Measurements from ENCODE around the gene RBM14.
"Not testable (repeated sequence)": the region's sequence is repeated elsewhere in the genome, so short reads cannot be mapped to it uniquely, and the experiment has no call there.

The RBM14 gene

GRCh38 chr11:66600219-66600618, 16.2 kb upstream of the RBM14 start:
- DNase-seq, result no peak

GRCh38 chr11:66600631-66601233, 15.7 kb upstream of the RBM14 start:
- no peak for DNase-seq

GRCh38 chr11:66603072-66603471, 13.4 kb upstream of the RBM14 start:
- no peak for DNase-seq

- no peak for DNase-seq
Observed at GRCh38 chr11:66604155-66604554, 12.3 kb upstream of the RBM14 start.

GRCh38 chr11:66606608-66607007, 9.8 kb upstream of the RBM14 start:
- DNase-seq, result not testable (repeated sequence)

GRCh38 chr11:66607126-66607834, 9.2 kb upstream of the RBM14 start:
- DNase-seq, result peak; percentile 59

- no peak for DNase-seq
Observed at GRCh38 chr11:66609721-66610617, 6.5 kb upstream of the RBM14 start.

- DNase-seq, result no peak
Observed at GRCh38 chr11:66612458-66612857, 4.0 kb upstream of the RBM14 start.

- DNase-seq, result no peak
Observed at GRCh38 chr11:66614073-66614472, 2.4 kb upstream of the RBM14 start.

GRCh38 chr11:66617155-66617834, 865 bp downstream of the RBM14 start:
- DNase-seq, result no peak

GRCh38 chr11:66619080-66619554, 2.7 kb downstream of the RBM14 start:
- no peak for DNase-seq

GRCh38 chr11:66624450-66624849, 8.0 kb downstream of the RBM14 start:
- DNase-seq, result no peak

- DNase-seq, result no peak
Observed at GRCh38 chr11:66625041-66625751, 8.8 kb downstream of the RBM14 start.

- DNase-seq, result no peak
Observed at GRCh38 chr11:66625752-66626149, 9.3 kb downstream of the RBM14 start.

GRCh38 chr11:66626382-66626781, 10.0 kb downstream of the RBM14 start:
- DNase-seq, result no peak

- DNase-seq, result no peak
Observed at GRCh38 chr11:66626926-66627325, 10.5 kb downstream of the RBM14 start.

GRCh38 chr11:66628061-66628603, 11.7 kb downstream of the RBM14 start:
- DNase-seq, result no peak

- no peak for DNase-seq
Observed at GRCh38 chr11:66629356-66629755, 12.9 kb downstream of the RBM14 start.

GRCh38 chr11:66631883-66632282, 15.5 kb downstream of the RBM14 start:
- no peak for DNase-seq

- DNase-seq, result no peak
Observed at GRCh38 chr11:66632952-66633351, 16.5 kb downstream of the RBM14 start.

- DNase-seq, result no peak
Observed at GRCh38 chr11:66636411-66636810, 20.0 kb downstream of the RBM14 start.
